Smooth muscle cell (in vitro differentiated cells): ENCODE data around the gene PRSS57. TPM values are rescaled to one million over a fixed set of nuclear protein-coding genes. Genes with fewer than 3 reads are reported as not detected.

Experiments used
- DNase-seq: peaks from one replicate; lab custom pipeline; 2025; ENCODE audit not compliant: unreplicated experiment; lab: John Stamatoyannopoulos, UW
- H2AFZ ChIP-seq: fragments of 200-600 bp; sonication (generic); 2 replicates; pipeline ENCODE4 v1.6.0; 2016; ENCODE audit warnings: antibody characterized with exemption, low read depth, mild to moderate bottlenecking
- H3F3A ChIP-seq: fragments of 200-600 bp; sonication (generic); 2 replicates; pipeline ENCODE4 v1.6.0; 2017; ENCODE audit warnings: antibody characterized with exemption, low read depth
- H3K27ac ChIP-seq: fragments of 200-600 bp; sonication (generic); 2 replicates; pipeline ENCODE4 v1.5.1; 2016; ENCODE audit warnings: low read depth, mild to moderate bottlenecking
- H3K27me3 ChIP-seq: fragments of 200-600 bp; sonication (generic); 2 replicates; pipeline ENCODE4 v1.6.1; 2016; ENCODE audit warnings: low read depth, mild to moderate bottlenecking
- H3K36me3 ChIP-seq: fragments of 200-600 bp; sonication (generic); 2 replicates; pipeline ENCODE4 v1.5.1; 2016; ENCODE audit warnings: low read depth
- H3K4me1 ChIP-seq: fragments of 200-600 bp; sonication (generic); 2 replicates; pipeline ENCODE4 v1.5.1; 2016; ENCODE audit warnings: low read depth
- H3K4me2 ChIP-seq: fragments of 200-600 bp; sonication (generic); 2 replicates; pipeline ENCODE4 v1.6.0; 2016; ENCODE audit warnings: mild to moderate bottlenecking
- H3K4me3 ChIP-seq: fragments of 200-600 bp; sonication (generic); 2 replicates; pipeline ENCODE4 v1.5.1; 2016; ENCODE audit warnings: mild to moderate bottlenecking
- H3K79me2 ChIP-seq: fragments of 200-600 bp; sonication (generic); 2 replicates; pipeline ENCODE4 v1.6.0; 2016; ENCODE audit warnings: low read depth, mild to moderate bottlenecking
- H3K9ac ChIP-seq: fragments of 200-600 bp; sonication (generic); 2 replicates; pipeline ENCODE4 v1.6.0; 2016; ENCODE audit warnings: low read depth
- H3K9me3 ChIP-seq: fragments of 200-600 bp; sonication (generic); replicated peaks from 2 replicates; pipeline ENCODE4 v1.5.1; 2016; ENCODE audit warnings: low read depth
- H4K20me1 ChIP-seq: fragments of 200-600 bp; sonication (generic); 2 replicates; pipeline ENCODE4 v1.6.0; 2016; ENCODE audit warnings: low read depth
- WGBS: methylation state at CpG from one replicate; pipeline ENCODE4 v1.1.7; 2016; ENCODE audit warnings: low lambda C conversion rate; 5-methylcytosine and 5-hydroxymethylcytosine counted together
- polyA plus RNA-seq: library from polyadenylated mRNA; unstranded; fragments of >200 nt; fragmentation: Nextera tagmentation; extraction: Ambion mirVana; gene quantifications from 2 replicates; pipeline ENCODE4 v1.2.1, GENCODE V29; 2016
- total RNA-seq: library from RNA; depleted of rRNA; stranded (reverse); fragments of >200 nt; gene quantifications from 2 replicates; pipeline ENCODE4 v1.2.3, GENCODE V29; 2014
- TF ChIP-seq, protein P1 (sequence below): fragments of 200-600 bp; sonication (generic); IDR thresholded peaks from 2 replicates; pipeline ENCODE4 v1.5.1; 2017; ENCODE audit warnings: borderline replicate concordance, mild to moderate bottlenecking, antibody characterized with exemption; ENCODE audit not compliant: insufficient read depth, poor library complexity, severe bottlenecking

Gene PRSS57
- total and polyA plus RNA-seq, 2 experiments from 2014 or later = not detected

DNA sequence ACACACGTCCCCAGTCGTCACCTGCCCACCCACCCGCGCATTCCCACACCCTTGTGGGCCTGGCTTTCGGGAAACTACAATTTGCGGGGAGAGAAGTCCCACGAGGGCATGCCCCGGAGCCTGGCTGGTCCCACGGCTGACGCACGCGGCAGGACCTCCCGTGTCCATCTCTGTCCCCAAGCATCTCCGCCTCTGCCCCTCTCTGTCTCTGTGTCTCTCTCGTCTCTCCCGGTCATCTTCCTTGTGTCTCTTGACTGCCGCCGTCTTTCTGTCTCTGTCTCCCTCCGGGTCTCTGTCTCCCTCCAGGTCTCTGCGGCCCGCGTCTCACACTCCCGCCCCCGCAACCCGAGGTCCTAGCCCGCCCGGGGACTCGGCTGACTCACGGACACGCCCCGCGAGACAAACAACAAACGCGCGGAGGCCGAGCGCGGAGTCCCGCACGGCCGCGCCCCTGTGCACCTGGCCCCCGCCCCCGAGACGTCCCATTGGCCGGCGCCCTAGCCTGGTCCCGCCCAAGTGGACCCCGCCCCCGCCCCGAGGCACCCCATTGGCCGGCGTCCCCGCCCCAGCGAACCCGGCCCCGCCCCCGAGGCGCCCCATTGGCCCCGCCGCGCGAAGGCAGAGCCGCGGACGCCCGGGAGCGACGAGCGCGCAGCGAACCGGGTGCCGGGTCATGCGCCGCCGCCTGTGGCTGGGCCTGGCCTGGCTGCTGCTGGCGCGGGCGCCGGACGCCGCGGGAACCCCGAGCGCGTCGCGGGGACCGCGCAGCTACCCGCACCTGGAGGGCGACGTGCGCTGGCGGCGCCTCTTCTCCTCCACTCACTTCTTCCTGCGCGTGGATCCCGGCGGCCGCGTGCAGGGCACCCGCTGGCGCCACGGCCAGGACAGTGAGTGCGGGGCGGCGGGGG lies 55.7 kb downstream of the PRSS57 start, which contains the start of gene FGF22:
Gene FGF22, plus strand, starts transcription at position 627 of the 908 bp plus-strand sequence. Its CDS starts 47 bp downstream, at position 674.
- peak within 1 kb of the TSS; percentile 18 for H3K9ac ChIP-seq
- WGBS = 10% methylated on average over 77 of the region's 109 CpGs
- H4K20me1 ChIP-seq = no peaks in the 10 kb centered on the region
- no peak within 1 kb of the TSS for H2AFZ ChIP-seq
- peak; percentile 89 for DNase-seq
- no peaks in the 10 kb centered on the region for H3K9me3 ChIP-seq
- no peak within 1 kb of the TSS for H3K27ac ChIP-seq
- H3F3A ChIP-seq = no peaks in the 10 kb centered on the region
- H3K36me3 ChIP-seq = no peaks in the 10 kb centered on the region
- TF ChIP-seq, protein P1, sequence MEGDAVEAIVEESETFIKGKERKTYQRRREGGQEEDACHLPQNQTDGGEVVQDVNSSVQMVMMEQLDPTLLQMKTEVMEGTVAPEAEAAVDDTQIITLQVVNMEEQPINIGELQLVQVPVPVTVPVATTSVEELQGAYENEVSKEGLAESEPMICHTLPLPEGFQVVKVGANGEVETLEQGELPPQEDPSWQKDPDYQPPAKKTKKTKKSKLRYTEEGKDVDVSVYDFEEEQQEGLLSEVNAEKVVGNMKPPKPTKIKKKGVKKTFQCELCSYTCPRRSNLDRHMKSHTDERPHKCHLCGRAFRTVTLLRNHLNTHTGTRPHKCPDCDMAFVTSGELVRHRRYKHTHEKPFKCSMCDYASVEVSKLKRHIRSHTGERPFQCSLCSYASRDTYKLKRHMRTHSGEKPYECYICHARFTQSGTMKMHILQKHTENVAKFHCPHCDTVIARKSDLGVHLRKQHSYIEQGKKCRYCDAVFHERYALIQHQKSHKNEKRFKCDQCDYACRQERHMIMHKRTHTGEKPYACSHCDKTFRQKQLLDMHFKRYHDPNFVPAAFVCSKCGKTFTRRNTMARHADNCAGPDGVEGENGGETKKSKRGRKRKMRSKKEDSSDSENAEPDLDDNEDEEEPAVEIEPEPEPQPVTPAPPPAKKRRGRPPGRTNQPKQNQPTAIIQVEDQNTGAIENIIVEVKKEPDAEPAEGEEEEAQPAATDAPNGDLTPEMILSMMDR = no peak
- H3K4me2 ChIP-seq = peak within 1 kb of the TSS; percentile 86
- no peaks in the 10 kb centered on the region for H3K27me3 ChIP-seq
- no peaks in the 10 kb centered on the region for H3K79me2 ChIP-seq
- peak within 1 kb of the TSS; percentile 48 for H3K4me3 ChIP-seq
- H3K4me1 ChIP-seq = no peaks in the 10 kb centered on the region

DNA sequence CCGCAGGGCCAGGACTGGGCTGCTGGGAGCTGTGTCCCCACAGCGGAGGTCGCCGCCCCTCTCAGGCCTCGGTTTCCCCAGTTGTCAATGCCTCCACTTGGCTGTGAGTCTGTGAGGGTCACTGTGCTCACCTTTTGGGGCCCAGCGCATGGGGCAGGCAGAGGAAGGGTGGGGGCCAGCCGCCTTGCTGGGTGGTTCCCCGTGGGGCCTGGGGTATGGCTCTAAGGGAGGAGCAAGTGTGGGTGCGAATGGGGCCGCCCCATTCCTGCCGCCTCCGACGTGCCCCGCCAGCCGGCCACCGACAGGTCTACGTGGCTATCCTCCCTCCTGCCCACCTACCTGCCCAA lies 56.4 kb downstream of the PRSS57 start:
- Histone ChIP-seq H3K4me3 (peak overlapping the region; percentile 48), H3K4me1 (peaks cover 6% of the 10 kb centered on the region), H2AFZ (no peak overlapping the region), H3F3A (no peaks in the 10 kb centered on the region), H3K79me2 (peaks cover 4% of the 10 kb centered on the region), H3K27me3 (no peaks in the 10 kb centered on the region), H3K4me2 (peak overlapping the region; percentile 86), H3K9ac (peak overlapping the region; percentile 18), H3K27ac (no peak overlapping the region), H3K36me3 (no peaks in the 10 kb centered on the region), H4K20me1 (no peaks in the 10 kb centered on the region), H3K9me3 (no peaks in the 10 kb centered on the region)
- TF ChIP-seq, protein P1 = no peak
- 71% methylated on average over 16 of the region's 17 CpGs for WGBS
- no peak for DNase-seq

Other genes starting within 250 kb of the PRSS57 start
- 10.8 and 15.6 TPM in 2 replicates for gene SHC2, start 234.4 kb downstream of the PRSS57 start, total RNA-seq
- gene SHC2, start 234.4 kb downstream of the PRSS57 start, polyA plus RNA-seq = 29.3 and 34.5 TPM in 2 replicates
- not detected in 2 replicates for gene MADCAM1, start 199.0 kb downstream of the PRSS57 start, total RNA-seq
- gene MADCAM1, start 199.0 kb downstream of the PRSS57 start, polyA plus RNA-seq = 0.24 TPM in 1 of 2 replicates, not detected in the other
- 14.6 and 20.5 TPM in 2 replicates for gene TPGS1, start 188.0 kb downstream of the PRSS57 start, total RNA-seq
- 49.3 and 51.3 TPM in 2 replicates for gene TPGS1, start 188.0 kb downstream of the PRSS57 start, polyA plus RNA-seq
- gene CDC34, start 163.7 kb downstream of the PRSS57 start, total RNA-seq = 67.7 and 72.7 TPM in 2 replicates
- gene CDC34, start 163.7 kb downstream of the PRSS57 start, polyA plus RNA-seq = 151 and 159 TPM in 2 replicates
- not detected in 2 replicates for gene GZMM, start 151.4 kb downstream of the PRSS57 start, total RNA-seq
- gene GZMM, start 151.4 kb downstream of the PRSS57 start, polyA plus RNA-seq = 0.23 and 0.64 TPM in 2 replicates
- 431 and 469 TPM in 2 replicates for gene BSG, start 122.9 kb downstream of the PRSS57 start, total RNA-seq
- gene BSG, start 122.9 kb downstream of the PRSS57 start, polyA plus RNA-seq = 971 and 1,057 TPM in 2 replicates
- 0.27 and 0.81 TPM in 2 replicates for gene HCN2, start 105.6 kb downstream of the PRSS57 start, total RNA-seq
- 0.12 and 0.49 TPM in 2 replicates for gene HCN2, start 105.6 kb downstream of the PRSS57 start, polyA plus RNA-seq
- 15.2 and 23.8 TPM in 2 replicates for gene POLRMT, start 61.9 kb downstream of the PRSS57 start, total RNA-seq
- 65.3 and 74.2 TPM in 2 replicates for gene POLRMT, start 61.9 kb downstream of the PRSS57 start, polyA plus RNA-seq
- not detected in 2 replicates for gene FGF22, start 55.6 kb downstream of the PRSS57 start, total RNA-seq
- gene FGF22, start 55.6 kb downstream of the PRSS57 start, polyA plus RNA-seq = 0.18 TPM in 2 replicates
- gene RNF126, start 32.2 kb downstream of the PRSS57 start, total RNA-seq = 19.8 and 24.6 TPM in 2 replicates
- 55.7 and 60.4 TPM in 2 replicates for gene RNF126, start 32.2 kb downstream of the PRSS57 start, polyA plus RNA-seq
- gene FSTL3, start 19.1 kb downstream of the PRSS57 start, total RNA-seq = 117 and 132 TPM in 2 replicates
- gene FSTL3, start 19.1 kb downstream of the PRSS57 start, polyA plus RNA-seq = 153 and 172 TPM in 2 replicates
- 11.1 and 17.1 TPM in 2 replicates for gene PALM, start 13.5 kb upstream of the PRSS57 start, total RNA-seq
- 16.6 and 21.3 TPM in 2 replicates for gene PALM, start 13.5 kb upstream of the PRSS57 start, polyA plus RNA-seq
- 1.7 and 10.2 TPM in 2 replicates for gene MISP, start 55.7 kb upstream of the PRSS57 start, total RNA-seq
- 1.2 and 8.0 TPM in 2 replicates for gene MISP, start 55.7 kb upstream of the PRSS57 start, polyA plus RNA-seq
- 123 and 167 TPM in 2 replicates for gene PTBP1, start 102.0 kb upstream of the PRSS57 start, total RNA-seq
- gene PTBP1, start 102.0 kb upstream of the PRSS57 start, polyA plus RNA-seq = 226 and 238 TPM in 2 replicates
- 6.5 and 10.7 TPM in 2 replicates for gene PLPPR3, start 126.5 kb upstream of the PRSS57 start, total RNA-seq
- gene PLPPR3, start 126.5 kb upstream of the PRSS57 start, polyA plus RNA-seq = 13.7 and 14.7 TPM in 2 replicates
- gene AZU1, start 132.4 kb upstream of the PRSS57 start, total RNA-seq = 0.45 and 8.0 TPM in 2 replicates
- gene AZU1, start 132.4 kb upstream of the PRSS57 start, polyA plus RNA-seq = 0.32 and 2.2 TPM in 2 replicates
- not detected in 2 replicates for gene PRTN3, start 145.5 kb upstream of the PRSS57 start, total RNA-seq
- gene PRTN3, start 145.5 kb upstream of the PRSS57 start, polyA plus RNA-seq = not detected in 2 replicates
- gene ELANE, start 156.9 kb upstream of the PRSS57 start, total RNA-seq = not detected in 2 replicates
- not detected in 2 replicates for gene ELANE, start 156.9 kb upstream of the PRSS57 start, polyA plus RNA-seq
- not detected in 2 replicates for gene CFD, start 164.2 kb upstream of the PRSS57 start, total RNA-seq
- 0.34 and 1.9 TPM in 2 replicates for gene CFD, start 164.2 kb upstream of the PRSS57 start, polyA plus RNA-seq
- 19.0 and 25.2 TPM in 2 replicates for gene MED16, start 197.7 kb upstream of the PRSS57 start, total RNA-seq
- gene MED16, start 197.7 kb upstream of the PRSS57 start, polyA plus RNA-seq = 86.8 and 87.1 TPM in 2 replicates
- not detected in 2 replicates for gene RNU6-9, start 198.0 kb upstream of the PRSS57 start, total RNA-seq
- not detected in 2 replicates for gene RNU6-9, start 198.0 kb upstream of the PRSS57 start, polyA plus RNA-seq
- gene R3HDM4, start 217.8 kb upstream of the PRSS57 start, total RNA-seq = 25.9 and 42.3 TPM in 2 replicates
- 69.4 and 70.5 TPM in 2 replicates for gene R3HDM4, start 217.8 kb upstream of the PRSS57 start, polyA plus RNA-seq
- 0.27 TPM in 1 of 2 replicates, not detected in the other for gene KISS1R, start 221.9 kb upstream of the PRSS57 start, total RNA-seq
- gene KISS1R, start 221.9 kb upstream of the PRSS57 start, polyA plus RNA-seq = 0.61 and 1.4 TPM in 2 replicates
- 50.3 TPM in 2 replicates for gene ARID3A, start 230.6 kb upstream of the PRSS57 start, total RNA-seq
- gene ARID3A, start 230.6 kb upstream of the PRSS57 start, polyA plus RNA-seq = 45.7 and 75.2 TPM in 2 replicates